AG04450 (cell line): ENCODE measurements around the gene PPP1R3C. TPM values are rescaled to one million over a fixed set of nuclear protein-coding genes. Genes with fewer than 3 reads are reported as not detected.

ENCODE experiments used
- CTCF ChIA-PET: fragments of 300-600, 350-600 bp; formaldehyde crosslinking; extraction: SDS; loops from one replicate; lab custom pipeline; 2022; ENCODE audit warnings: antibody characterized with exemption, inconsistent platforms; lab: Charles Lee
- POLR2A ChIA-PET: fragments of 350-600 bp; formaldehyde crosslinking; extraction: SDS; loops from one replicate; lab custom pipeline; 2021; ENCODE audit warnings: antibody characterized with exemption, inconsistent platforms; lab: Yijun Ruan, JAX
- DNase-seq: peaks from one replicate; pipeline ENCODE4 v3.0.0-alpha.2; 2011; ENCODE audit warnings: low read depth, low spot score
- H3K27ac ChIP-seq: one replicate; pipeline ENCODE4 v1.5.1; 2012; ENCODE audit warnings: low read depth, low read length, control low read depth
- H3K27me3 ChIP-seq: one replicate; pipeline ENCODE4 v1.6.0; 2012; ENCODE audit warnings: low read length; ENCODE audit not compliant: control insufficient read depth, insufficient read depth
- H3K4me3 ChIP-seq: 2 replicates; pipeline ENCODE4 v1.5.1; 2011; ENCODE audit warnings: mild to moderate bottlenecking, low read depth, low read length, control low read depth
- H3K9me3 ChIP-seq: 2 replicates; pipeline ENCODE4 v1.5.1; 2012; ENCODE audit warnings: low read length; ENCODE audit not compliant: control insufficient read depth, insufficient read depth
- CTCF ChIP-seq: IDR thresholded peaks from 2 replicates; pipeline ENCODE4 v1.5.1; 2011; ENCODE audit warnings: low read depth, low read length, control low read depth, inconsistent platforms
- polyA plus RNA-seq: library from polyadenylated mRNA; depleted of rRNA; stranded (reverse); fragments of >200 nt; gene quantifications from 2 replicates; pipeline ENCODE4 v1.2.3, GENCODE V29; 2011

Gene PPP1R3C
- polyA plus RNA-seq, 1 experiment: 51.1 TPM

DNA sequence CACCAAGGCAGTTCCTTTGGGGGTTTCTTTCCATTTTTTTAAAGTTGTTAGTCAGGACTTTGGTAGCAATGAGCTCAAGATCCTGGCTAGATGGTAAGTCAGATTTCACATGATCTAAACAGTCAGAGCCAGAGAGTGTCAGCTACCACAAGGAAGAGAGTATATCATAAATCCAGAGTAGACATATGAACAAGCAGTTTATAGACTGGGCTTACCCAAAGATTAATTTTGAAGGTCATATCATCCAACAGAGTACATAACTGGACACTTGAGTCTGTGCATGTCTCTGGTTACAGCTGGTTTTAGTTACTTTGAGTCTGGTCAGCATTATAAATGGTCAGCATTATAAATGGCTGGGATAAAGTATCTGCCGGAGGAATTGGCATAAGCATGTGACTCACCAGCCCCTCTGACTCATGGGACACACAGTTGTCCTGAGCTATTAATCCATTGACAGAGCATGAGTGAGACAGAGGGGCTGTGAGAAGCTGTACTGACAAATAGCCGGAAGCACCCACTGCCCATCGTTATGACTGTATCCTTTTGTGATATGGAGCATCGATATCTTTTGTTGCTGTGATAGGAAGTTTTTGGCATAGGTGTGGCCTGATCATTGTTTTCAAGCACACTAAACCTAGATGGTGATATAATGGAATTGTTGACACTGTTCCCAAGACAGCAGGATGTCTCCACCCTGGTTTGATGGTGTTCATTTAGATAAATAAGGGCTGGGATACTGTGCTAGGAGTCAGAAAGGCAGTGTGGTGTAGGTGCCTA, 19.3 kb downstream of the PPP1R3C start:
- DNase-seq: peak; percentile 89
- Histone ChIP-seq H3K9me3 (no peaks in the 10 kb centered on the region; the same call in 1 of the 2 replicates), H3K27ac (peak overlapping the region; percentile 96), H3K4me3 (no peak overlapping the region), H3K27me3 (no peaks in the 10 kb centered on the region)
- CTCF ChIA-PET: interaction anchor here (0.9 to 1.7 kb wide), 4 partner anchors 19 to 269 kb away, joined by 3 to 4 read pairs (median 4); partner anchors contain the start of gene PPP1R3C
- no peak for TF ChIP-seq CTCF
- POLR2A ChIA-PET: interaction anchor here (0.6 to 2.4 kb wide), 10 partner anchors 9 to 307 kb away, joined by 3 to 38 read pairs (median 4); partner anchors contain the start of gene PPP1R3C

DNA sequence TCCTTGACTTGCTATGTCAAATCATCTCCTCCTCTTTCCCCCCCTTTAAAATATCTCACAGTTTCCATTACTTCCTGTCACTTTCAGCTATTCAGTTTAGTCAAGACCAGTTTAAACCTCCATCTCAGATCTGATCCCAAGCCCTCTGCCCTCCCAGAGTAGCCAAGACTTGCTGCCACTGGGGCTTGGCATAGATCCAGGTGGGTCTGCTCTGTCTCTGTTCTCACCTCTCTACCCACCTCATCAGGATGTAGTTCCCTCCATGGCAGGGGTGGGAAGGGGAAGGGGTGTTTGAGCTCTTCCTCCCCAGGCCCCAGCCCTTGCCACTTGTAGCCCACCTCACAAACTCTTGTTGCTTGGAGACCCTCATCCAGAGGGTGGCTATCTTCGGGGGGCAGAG, 22.0 kb downstream of the PPP1R3C start:
- Histone ChIP-seq H3K4me3 (no peak overlapping the region), H3K27ac (no peak overlapping the region), H3K27me3 (no peaks in the 10 kb centered on the region), H3K9me3 (no peaks in the 10 kb centered on the region; the same call in 1 of the 2 replicates)
- ChIA-PET POLR2A (interaction anchor here (1.7 kb wide), 1 partner anchor 21 kb away, joined by 3 read pairs; no protein-coding TSS in a partner anchor), CTCF (interaction anchor here (0.7 to 1.3 kb wide), 4 partner anchors 21 to 312 kb away, joined by 3 to 4 read pairs (median 3); no protein-coding TSS in a partner anchor)
- no peak for TF ChIP-seq CTCF
- no peak for DNase-seq

DNA sequence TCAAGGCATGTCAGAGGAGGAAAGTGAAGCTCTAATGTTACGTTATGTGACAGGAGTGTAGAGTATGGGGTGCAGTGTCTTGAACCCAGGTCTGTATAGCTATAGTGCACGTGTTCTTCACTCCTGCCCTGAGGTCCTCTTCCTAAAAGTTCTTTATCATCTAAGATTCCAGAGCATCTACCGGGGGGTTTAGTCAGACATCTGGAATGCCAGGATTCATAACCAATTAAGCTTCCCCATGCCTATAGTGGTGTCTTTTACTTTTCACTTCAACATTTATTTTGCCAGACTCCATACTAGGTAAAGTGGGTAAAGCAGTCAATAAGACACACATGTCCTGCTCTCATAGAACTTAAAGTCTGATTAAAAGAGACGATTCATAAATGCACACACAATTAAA, 22.4 kb downstream of the PPP1R3C start:
- no peaks in the 10 kb centered on the region; the same call in 1 of the 2 replicates for H3K9me3 ChIP-seq
- no peak for DNase-seq
- ChIA-PET CTCF (interaction anchor here (0.7 to 2.7 kb wide), 3 partner anchors 25 to 312 kb away, joined by 3 to 8 read pairs (median 3); no protein-coding TSS in a partner anchor), POLR2A (interaction anchor here (1.7 kb wide), 1 partner anchor 22 kb away, joined by 3 read pairs; no protein-coding TSS in a partner anchor)
- H3K27ac ChIP-seq: no peak overlapping the region
- H3K4me3 ChIP-seq: no peak overlapping the region
- TF ChIP-seq CTCF: no peak
- H3K27me3 ChIP-seq: no peaks in the 10 kb centered on the region

DNA sequence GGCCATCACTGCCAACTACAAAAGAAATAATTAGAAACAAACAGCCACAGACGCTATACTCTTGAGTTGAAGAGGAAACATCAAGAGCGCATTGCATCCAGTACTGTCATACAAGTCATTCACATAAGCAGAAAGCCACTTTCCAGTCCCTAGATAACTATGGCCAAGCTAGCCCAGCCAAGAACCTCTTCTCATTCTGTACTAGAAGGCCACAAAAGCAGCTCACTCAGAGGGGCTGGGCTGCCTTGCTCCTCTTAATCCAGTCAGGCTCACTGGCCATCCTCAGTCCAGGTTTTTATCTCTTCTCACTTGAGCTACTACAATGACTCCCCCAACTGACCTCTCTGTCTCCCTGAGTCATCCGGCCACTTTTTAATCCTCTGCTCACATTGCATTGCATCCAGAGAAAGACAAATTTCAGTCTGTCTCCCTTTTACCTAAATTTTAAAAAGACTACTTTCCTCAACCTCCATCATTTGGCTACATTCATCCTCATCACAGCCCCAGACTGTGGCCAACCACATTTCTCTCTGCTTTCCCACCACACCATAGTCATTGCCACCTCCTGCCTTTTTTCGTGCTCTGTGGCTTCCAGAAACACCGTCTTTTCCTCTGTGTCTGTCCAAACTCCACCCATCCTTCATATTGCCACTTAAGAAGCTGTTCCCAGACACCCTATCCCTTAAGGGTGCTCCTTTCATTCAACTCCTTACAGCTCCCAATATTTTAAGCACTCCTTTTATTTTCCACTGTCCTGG, 25.0 kb downstream of the PPP1R3C start:
- Histone ChIP-seq H3K4me3 (no peak overlapping the region), H3K27me3 (no peaks in the 10 kb centered on the region), H3K9me3 (no peaks in the 10 kb centered on the region; the same call in 1 of the 2 replicates), H3K27ac (peak overlapping the region; percentile 89)
- TF ChIP-seq CTCF: no peak
- DNase-seq: no peak
- CTCF ChIA-PET: interaction anchor here (2.7 kb wide), 1 partner anchor 28 kb away, joined by 8 read pairs; no protein-coding TSS in a partner anchor
- POLR2A ChIA-PET: interaction anchor here (1.6 kb wide), 1 partner anchor 25 kb away, joined by 7 read pairs; the partner anchor contains the start of gene PPP1R3C
